Subcutaneous abdominal adipose tissue (tissue), 5 donors: ENCODE results near the gene AMH.

Experiments
- H3K27ac ChIP-seq: one replicate; pipeline ENCODE4 v1.7.0; 2013; ENCODE audit warnings: low read depth, mild to moderate bottlenecking, inconsistent platforms, low read length, moderate library complexity
- H3K27me3 ChIP-seq, 5 donors: one replicate each; pipeline ENCODE4 v1.7.0; 2013; ENCODE audit warnings: low read length in 5 of 5, inconsistent platforms in 1 of 5; ENCODE audit not compliant: control insufficient read depth in 5 of 5, insufficient read depth in 4 of 5
- H3K36me3 ChIP-seq, 5 donors: one replicate each; pipeline ENCODE4 v1.7.0; 2013; ENCODE audit warnings: low read length in 5 of 5; ENCODE audit not compliant: control insufficient read depth in 5 of 5, insufficient read depth in 5 of 5
- H3K4me1 ChIP-seq, 5 donors: one replicate each; pipeline ENCODE4 v1.7.0; 2013; ENCODE audit warnings: low read length in 5 of 5, mild to moderate bottlenecking in 3 of 5, moderate library complexity in 1 of 5; ENCODE audit not compliant: control insufficient read depth in 5 of 5, insufficient read depth in 5 of 5
- H3K4me3 ChIP-seq, 5 donors: one replicate each; pipeline ENCODE4 v1.7.0; 2013; ENCODE audit warnings: low read length in 5 of 5, low read depth in 1 of 5
- H3K9ac ChIP-seq, 5 donors: one replicate each; pipeline ENCODE4 v1.7.0; 2013; ENCODE audit warnings: low read length in 5 of 5, mild to moderate bottlenecking in 4 of 5, moderate library complexity in 3 of 5
- H3K9me3 ChIP-seq, 5 donors: one replicate each; pipeline ENCODE4 v1.7.0; 2013; ENCODE audit warnings: low read length in 5 of 5; ENCODE audit not compliant: control insufficient read depth in 5 of 5
- donor health status: healthy.
- donor health status: healthy.
- donor health status: healthy.
- donor health status: healthy.
- donor health status: healthy.

The AMH gene

DNA sequence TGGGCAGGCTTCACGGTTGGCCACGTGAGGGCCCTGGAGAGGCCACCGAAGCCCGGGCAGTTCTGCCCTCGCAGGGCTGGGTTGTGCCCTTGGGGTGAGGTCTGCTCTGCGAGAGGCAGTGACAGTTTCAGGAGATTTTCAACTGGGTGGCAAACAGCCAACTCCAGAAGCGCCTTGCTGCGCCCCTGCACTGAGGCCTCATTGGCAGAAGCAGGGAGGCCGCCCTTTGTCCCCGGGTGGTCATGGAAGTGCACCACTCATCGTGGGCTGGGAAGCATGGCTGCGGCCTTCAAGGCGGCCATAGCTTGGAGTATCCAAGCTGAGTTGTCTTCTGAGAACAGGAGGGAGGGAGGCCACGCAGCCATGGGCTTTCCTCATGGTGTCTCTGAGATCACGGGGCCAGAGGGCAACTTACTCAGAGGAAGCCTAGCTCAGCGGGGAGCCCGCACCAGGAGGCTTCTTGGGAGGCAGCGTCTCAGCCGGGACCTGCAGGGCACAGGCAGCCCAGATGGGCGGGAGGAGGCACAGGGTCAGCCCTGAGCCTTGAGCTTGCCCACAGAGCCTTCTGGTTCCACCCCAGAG is 27.8 kb upstream of the AMH start:
- Histone ChIP-seq H3K9me3 (no peaks in the 10 kb centered on the region), H3K4me3 (peak overlapping the region in 1 of 5 donors; percentile 22), H3K36me3 (peaks cover 0 to 87% (median 63%) of the 10 kb centered on the region in 5 donors), H3K27me3 (no peaks in the 10 kb centered on the region), H3K9ac (peak overlapping the region in 1 of 5 donors; percentile 35), H3K27ac (peak overlapping the region; percentile 67), H3K4me1 (peaks cover 0 to 41% (median 31%) of the 10 kb centered on the region in 5 donors)

DNA sequence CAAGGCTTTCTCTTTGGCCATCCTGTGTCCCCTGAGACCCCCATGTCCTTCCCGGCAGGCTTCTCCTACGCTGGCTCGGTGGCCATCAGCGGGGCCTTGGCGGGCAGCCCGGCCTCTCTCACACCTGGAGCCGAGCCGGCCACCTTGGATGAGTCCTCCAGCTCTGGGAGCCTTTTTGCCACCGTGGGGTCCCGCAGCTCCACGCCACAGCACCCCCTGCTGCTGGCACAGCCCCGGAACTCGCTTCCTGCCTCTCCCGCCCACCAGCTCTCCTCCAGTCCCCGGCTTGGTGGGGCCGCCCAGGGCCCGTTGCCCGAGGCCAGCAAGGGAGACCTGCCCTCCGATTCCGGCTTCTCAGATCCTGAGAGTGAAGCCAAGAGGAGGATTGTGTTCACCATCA is 27.2 kb upstream of the AMH start:
- no peaks in the 10 kb centered on the region for H3K27me3 ChIP-seq
- peak overlapping the region; percentile 67 for H3K27ac ChIP-seq
- H3K9me3 ChIP-seq = no peaks in the 10 kb centered on the region
- H3K9ac ChIP-seq = peak overlapping the region in 1 of 5 donors; percentile 23
- peaks cover 0 to 41% (median 31%) of the 10 kb centered on the region in 5 donors for H3K4me1 ChIP-seq
- peaks cover 0 to 87% (median 63%) of the 10 kb centered on the region in 5 donors for H3K36me3 ChIP-seq
- peak overlapping the region in 1 of 5 donors; percentile 22 for H3K4me3 ChIP-seq

DNA sequence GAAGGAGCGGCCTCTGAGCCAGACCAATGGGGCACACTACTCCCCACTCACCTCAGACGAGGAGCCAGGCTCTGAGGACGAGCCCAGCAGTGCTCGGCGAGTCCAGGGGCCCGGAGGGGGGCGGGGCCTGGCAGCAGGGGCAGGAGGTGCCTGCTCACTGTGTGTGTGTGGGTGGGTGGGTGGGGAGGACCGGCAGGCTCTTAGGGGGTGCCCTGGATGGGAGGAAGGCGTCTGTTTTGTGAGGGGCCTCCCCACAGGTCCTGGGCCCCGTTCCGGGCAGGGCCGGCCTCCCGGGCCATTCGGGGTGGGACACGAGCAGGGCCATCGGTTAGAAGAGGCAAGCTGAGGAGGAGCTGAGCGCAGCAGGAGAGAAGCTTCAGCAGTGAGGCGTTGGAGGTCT is 25.7 kb upstream of the AMH start:
- Histone ChIP-seq H3K36me3 (peaks cover 0 to 83% (median 56%) of the 10 kb centered on the region in 5 donors), H3K4me3 (no peak overlapping the region), H3K27me3 (no peaks in the 10 kb centered on the region), H3K4me1 (peaks cover 0 to 46% (median 39%) of the 10 kb centered on the region in 5 donors), H3K27ac (no peak overlapping the region), H3K9ac (no peak overlapping the region), H3K9me3 (no peaks in the 10 kb centered on the region)

DNA sequence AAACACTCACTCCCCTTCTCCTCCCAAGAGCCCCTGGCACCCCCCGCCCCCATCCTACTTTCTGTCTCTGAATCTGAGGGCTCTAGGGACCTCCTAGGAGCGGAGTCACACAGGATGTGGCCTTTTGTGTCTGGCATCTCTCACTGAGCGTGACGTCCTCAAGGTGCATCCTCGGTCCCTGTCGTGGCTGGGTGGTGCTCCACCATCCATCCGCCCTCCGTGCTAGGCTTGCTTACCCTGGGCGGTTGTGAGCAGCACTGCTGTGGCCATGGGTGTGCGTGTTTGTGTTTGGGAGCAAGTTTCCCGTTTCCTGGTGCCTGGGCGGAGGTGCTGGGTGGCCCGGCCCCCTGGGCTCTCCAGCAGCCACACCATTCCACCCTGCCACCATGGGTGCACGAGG is 25.2 kb upstream of the AMH start:
- no peaks in the 10 kb centered on the region for H3K27me3 ChIP-seq
- H3K36me3 ChIP-seq = peaks cover 0 to 86% (median 62%) of the 10 kb centered on the region in 5 donors
- no peak overlapping the region for H3K27ac ChIP-seq
- H3K9ac ChIP-seq = no peak overlapping the region
- H3K9me3 ChIP-seq = no peaks in the 10 kb centered on the region
- no peak overlapping the region for H3K4me3 ChIP-seq
- peaks cover 1 to 52% (median 44%) of the 10 kb centered on the region in 5 donors for H3K4me1 ChIP-seq

DNA sequence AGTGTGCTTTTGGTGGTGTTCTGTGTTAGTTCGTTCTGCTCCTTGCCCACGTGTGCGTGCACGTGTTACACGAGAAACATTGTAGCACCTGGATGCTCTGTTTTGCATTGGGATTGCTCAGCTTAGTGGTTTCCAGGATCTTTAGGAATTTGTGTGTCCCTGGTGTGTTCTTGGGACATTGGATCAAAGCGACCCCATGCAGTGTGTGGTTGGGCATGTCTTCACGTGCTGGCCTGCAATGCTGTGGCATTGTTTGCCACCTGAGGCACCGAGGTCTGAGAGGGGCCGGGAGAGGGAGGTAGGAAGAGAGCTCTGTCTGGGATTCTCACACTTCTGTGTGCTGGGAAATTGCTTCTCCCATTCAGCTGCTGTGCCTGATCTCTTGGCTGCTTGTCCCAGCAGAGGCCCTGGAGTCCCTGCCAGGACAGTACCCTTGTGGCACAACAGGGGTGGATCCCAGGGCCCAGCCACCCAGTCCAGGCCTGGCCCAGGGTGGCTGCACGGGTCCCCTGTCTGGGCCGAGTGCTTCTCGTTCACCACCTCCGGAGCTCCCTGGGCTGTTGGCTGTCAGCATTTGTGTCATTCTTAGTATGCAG is 24.3 kb upstream of the AMH start:
- Histone ChIP-seq H3K27me3 (no peaks in the 10 kb centered on the region), H3K9me3 (no peaks in the 10 kb centered on the region), H3K27ac (peak overlapping the region; percentile 37), H3K4me1 (peaks cover 1 to 59% (median 47%) of the 10 kb centered on the region in 5 donors), H3K36me3 (peaks cover 0 to 87% (median 64%) of the 10 kb centered on the region in 5 donors), H3K9ac (no peak overlapping the region), H3K4me3 (no peak overlapping the region)

DNA sequence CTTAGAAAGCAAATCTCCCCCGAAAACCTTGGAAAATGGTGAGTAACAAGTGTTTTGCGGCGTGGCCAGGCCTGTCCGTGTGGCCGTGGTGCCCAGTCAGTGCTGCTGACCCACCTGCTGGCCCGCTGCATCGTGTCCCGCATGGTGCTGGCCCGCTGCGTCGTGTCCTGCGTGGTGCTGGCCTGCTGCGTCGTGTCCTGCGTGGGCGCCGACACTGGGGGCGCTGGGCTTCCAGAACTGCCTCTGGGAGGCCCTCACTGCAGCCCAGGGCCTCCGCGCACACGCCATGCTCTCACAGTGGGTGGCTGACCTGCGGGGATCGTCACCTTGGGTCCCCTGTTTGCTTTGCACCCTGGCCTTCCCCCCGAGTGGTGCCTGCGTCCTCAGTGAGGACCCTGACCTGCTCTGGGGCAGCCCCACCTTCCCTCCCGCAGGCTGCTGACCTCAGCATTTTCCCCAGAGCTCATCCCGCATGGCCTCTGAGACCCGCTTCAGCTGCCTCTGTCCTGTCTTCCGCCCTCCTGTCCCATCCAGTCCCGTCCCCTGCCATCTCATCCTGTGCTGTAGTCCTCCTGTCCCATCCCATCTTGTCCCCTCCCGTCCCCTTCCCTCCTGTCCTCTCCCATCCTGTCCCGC is 23.6 kb upstream of the AMH start:
- H3K4me3 ChIP-seq = no peak overlapping the region
- peak overlapping the region; percentile 37 for H3K27ac ChIP-seq
- no peaks in the 10 kb centered on the region for H3K9me3 ChIP-seq
- no peak overlapping the region for H3K9ac ChIP-seq
- peaks cover 1 to 52% (median 41%) of the 10 kb centered on the region in 5 donors for H3K4me1 ChIP-seq
- H3K36me3 ChIP-seq = peaks cover 0 to 87% (median 63%) of the 10 kb centered on the region in 5 donors
- no peaks in the 10 kb centered on the region for H3K27me3 ChIP-seq

DNA sequence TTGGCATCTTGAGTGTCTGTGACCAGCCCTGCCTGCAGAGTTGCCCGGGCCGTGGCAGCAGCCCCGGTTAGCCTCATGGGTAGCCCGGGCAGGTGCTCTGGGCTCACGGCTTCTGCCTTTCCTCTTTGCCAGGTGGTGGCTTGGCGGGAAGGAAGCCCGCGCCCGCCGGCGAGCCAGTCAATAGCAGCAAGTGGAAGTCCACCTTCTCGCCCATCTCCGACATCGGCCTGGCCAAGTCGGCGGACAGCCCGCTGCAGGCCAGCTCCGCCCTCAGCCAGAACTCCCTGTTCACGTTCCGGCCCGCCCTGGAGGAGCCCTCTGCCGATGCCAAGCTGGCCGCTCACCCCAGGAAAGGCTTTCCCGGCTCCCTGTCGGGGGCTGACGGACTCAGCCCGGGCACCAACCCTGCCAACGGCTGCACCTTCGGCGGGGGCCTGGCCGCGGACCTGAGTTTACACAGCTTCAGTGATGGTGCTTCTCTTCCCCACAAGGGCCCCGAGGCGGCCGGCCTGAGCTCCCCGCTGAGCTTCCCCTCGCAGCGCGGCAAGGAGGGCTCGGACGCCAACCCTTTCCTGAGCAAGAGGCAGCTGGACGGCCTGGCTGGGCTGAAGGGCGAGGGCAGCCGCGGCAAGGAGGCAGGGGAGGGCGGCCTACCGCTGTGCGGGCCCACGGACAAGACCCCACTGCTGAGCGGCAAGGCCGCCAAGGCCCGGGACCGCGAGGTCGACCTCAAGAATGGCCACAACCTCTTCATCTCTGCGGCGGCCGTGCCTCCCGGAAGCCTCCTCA is 22.9 kb upstream of the AMH start:
- Histone ChIP-seq H3K27me3 (no peaks in the 10 kb centered on the region), H3K4me1 (peaks cover 1 to 51% (median 35%) of the 10 kb centered on the region in 5 donors), H3K9ac (no peak overlapping the region), H3K9me3 (no peaks in the 10 kb centered on the region), H3K27ac (no peak overlapping the region), H3K4me3 (no peak overlapping the region), H3K36me3 (peaks cover 0 to 89% (median 64%) of the 10 kb centered on the region in 5 donors)

DNA sequence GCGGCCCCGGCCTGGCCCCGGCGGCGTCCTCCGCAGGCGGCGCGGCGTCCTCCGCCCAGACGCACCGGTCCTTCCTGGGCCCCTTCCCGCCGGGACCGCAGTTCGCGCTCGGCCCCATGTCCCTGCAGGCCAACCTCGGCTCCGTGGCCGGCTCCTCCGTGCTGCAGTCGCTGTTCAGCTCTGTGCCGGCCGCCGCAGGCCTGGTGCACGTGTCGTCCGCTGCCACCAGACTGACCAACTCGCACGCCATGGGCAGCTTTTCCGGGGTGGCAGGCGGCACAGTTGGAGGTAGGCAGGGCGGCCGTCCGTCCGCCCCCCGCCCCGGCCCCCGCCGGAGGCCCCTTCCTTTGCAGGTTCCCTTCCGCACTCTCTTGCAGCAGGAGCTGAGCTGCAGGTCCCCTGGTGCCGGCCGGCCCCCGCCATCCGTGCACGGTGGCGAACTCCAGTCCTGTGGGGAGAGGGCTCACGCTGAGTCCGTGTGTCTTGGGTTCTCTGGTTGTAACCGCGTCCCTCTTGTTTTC is 22.2 kb upstream of the AMH start:
- Histone ChIP-seq H3K4me1 (peaks cover 1 to 44% (median 33%) of the 10 kb centered on the region in 5 donors), H3K36me3 (peaks cover 0 to 90% (median 64%) of the 10 kb centered on the region in 5 donors), H3K9ac (no peak overlapping the region), H3K27ac (no peak overlapping the region), H3K4me3 (no peak overlapping the region), H3K9me3 (no peaks in the 10 kb centered on the region), H3K27me3 (no peaks in the 10 kb centered on the region)

DNA sequence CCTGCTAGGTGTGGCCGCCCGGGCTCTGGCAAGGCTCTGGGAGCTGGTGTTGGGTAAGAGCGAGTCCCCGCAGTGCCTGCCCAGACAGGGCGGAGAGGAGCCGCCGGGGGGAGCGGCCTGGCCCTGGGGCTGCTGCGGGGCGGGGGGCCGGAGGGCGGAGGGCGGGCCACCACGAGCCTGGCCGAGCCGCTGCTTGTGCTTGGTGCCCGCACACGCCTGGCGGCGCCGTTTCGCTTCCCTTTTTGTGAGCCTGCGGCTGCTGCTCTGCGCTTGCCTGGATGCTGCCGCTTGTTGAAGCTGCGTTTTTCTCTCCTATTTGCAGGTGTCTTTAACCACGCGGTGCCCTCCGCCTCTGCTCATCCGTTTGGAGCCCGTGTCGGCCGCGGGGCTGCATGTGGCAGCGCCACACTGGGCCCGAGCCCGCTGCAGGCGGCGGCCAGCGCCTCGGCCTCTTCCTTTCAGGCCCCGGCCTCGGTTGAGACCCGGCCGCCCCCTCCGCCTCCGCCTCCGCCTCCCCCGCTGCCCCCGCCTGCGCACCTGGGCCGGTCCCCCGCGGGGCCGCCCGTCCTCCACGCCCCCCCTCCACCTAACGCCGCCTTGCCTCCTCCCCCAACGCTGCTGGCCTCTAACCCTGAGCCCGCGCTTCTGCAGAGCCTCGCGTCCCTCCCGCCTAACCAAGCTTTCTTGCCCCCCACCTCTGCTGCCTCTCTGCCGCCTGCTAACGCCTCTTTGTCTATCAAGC is 21.5 kb upstream of the AMH start:
- H3K36me3 ChIP-seq = peaks cover 0 to 89% (median 67%) of the 10 kb centered on the region in 5 donors
- H3K9me3 ChIP-seq = no peaks in the 10 kb centered on the region
- no peak overlapping the region for H3K27ac ChIP-seq
- H3K4me1 ChIP-seq = peaks cover 1 to 40% (median 29%) of the 10 kb centered on the region in 5 donors
- no peak overlapping the region for H3K9ac ChIP-seq
- H3K4me3 ChIP-seq = no peak overlapping the region
- no peaks in the 10 kb centered on the region for H3K27me3 ChIP-seq
